Left renal pelvis (tissue), 4 donors: ENCODE measurements around the gene EN2. TPM values are rescaled to one million over a fixed set of nuclear protein-coding genes. Genes with fewer than 3 reads are reported as not detected.
A peak's percentile ranks its signal among the peaks of the same experiment; 100 is the strongest.

Experiments
- DNase-seq, 4 donors: peaks; one replicate each; pipeline ENCODE4 v3.0.0-alpha.2; 2013; ENCODE audit warnings: low read depth in 4 of 4, low spot score in 3 of 4
- polyA plus RNA-seq, 4 donors: library from polyadenylated mRNA; unstranded; fragments of 120-200 nt; gene quantifications; one replicate each; pipeline ENCODE4 v1.2.1, GENCODE V29; 2013; ENCODE audit not compliant: insufficient read length in 4 of 4

Gene EN2
- polyA plus RNA-seq = under 1 TPM; 0.04 to 0.69 (median 0.21) TPM

- DNase-seq = no peak
These were observed at the start of gene EN2 for GRCh38 chr7:155458111-155458877. Gene EN2 (plus strand): TSS chr7:155458129. CDS start chr7:155458378, 249 bp downstream.

- peak in 1 of 4 donors; percentile 7 for DNase-seq
These were observed 49.0 kb upstream of the EN2 start for GRCh38 chr7:155408651-155409586.

- no peak for DNase-seq
These were observed 47.9 kb upstream of the EN2 start for GRCh38 chr7:155409980-155410379.

GRCh38 chr7:155410431-155410830 is 47.5 kb upstream of the EN2 start:
- DNase-seq = no peak

- no peak for DNase-seq
These were observed 46.1 kb upstream of the EN2 start for GRCh38 chr7:155411718-155412415.

- peak; percentile 8 to 32 (median 26) for DNase-seq
These were observed 45.3 kb upstream of the EN2 start for GRCh38 chr7:155412416-155413253.

- no peak for DNase-seq
These were observed 43.1 kb upstream of the EN2 start for GRCh38 chr7:155414547-155415492.

GRCh38 chr7:155416646-155417380 is 41.1 kb upstream of the EN2 start:
- no peak for DNase-seq

GRCh38 chr7:155418304-155418703 is 39.6 kb upstream of the EN2 start:
- DNase-seq = no peak

GRCh38 chr7:155418941-155419755 is 38.8 kb upstream of the EN2 start:
- DNase-seq = no peak

- DNase-seq = no peak
These were observed 37.8 kb upstream of the EN2 start for GRCh38 chr7:155420116-155420515.

- no peak for DNase-seq
These were observed 35.8 kb upstream of the EN2 start for GRCh38 chr7:155422151-155422550.

GRCh38 chr7:155422599-155423336 is 35.2 kb upstream of the EN2 start:
- DNase-seq = no peak

- DNase-seq = no peak
These were observed 34.3 kb upstream of the EN2 start for GRCh38 chr7:155423337-155424285.

GRCh38 chr7:155424301-155425010 is 33.5 kb upstream of the EN2 start:
- no peak for DNase-seq
